H9 (cell line): ENCODE results near the gene HBG2. TPM values are rescaled to one million over a fixed set of nuclear protein-coding genes. Genes with fewer than 3 reads are reported as not detected.

Experiments used
- DNase-seq: peaks from one replicate; pipeline ENCODE4 v3.0.0-alpha.2; 2017
- H2AFZ ChIP-seq: one replicate; pipeline ENCODE4 v1.6.1; 2013; ENCODE audit warnings: mild to moderate bottlenecking, low read length, control low read depth, moderate library complexity
- H2AK5ac ChIP-seq: 2 replicates; pipeline ENCODE4 v1.6.1; 2013; ENCODE audit warnings: low read length, control low read depth, mixed read lengths; ENCODE audit not compliant: insufficient read length
- H2BK120ac ChIP-seq: one replicate; pipeline ENCODE4 v1.6.1; 2013; ENCODE audit warnings: low read depth, mild to moderate bottlenecking, low read length, control low read depth, inconsistent platforms; ENCODE audit not compliant: poor library complexity, severe bottlenecking
- H2BK12ac ChIP-seq: 2 replicates; pipeline ENCODE4 v1.6.1; 2013; ENCODE audit warnings: low read length, control low read depth, mixed read lengths, low read depth; ENCODE audit not compliant: insufficient read length
- H2BK15ac ChIP-seq: 2 replicates; pipeline ENCODE4 v1.6.1; 2013; ENCODE audit warnings: low read depth, low read length, control low read depth
- H2BK20ac ChIP-seq: one replicate; pipeline ENCODE4 v1.6.1; 2013; ENCODE audit warnings: low read depth, mild to moderate bottlenecking, low read length, control low read depth, inconsistent platforms; ENCODE audit not compliant: poor library complexity, severe bottlenecking
- H2BK5ac ChIP-seq: 2 replicates; pipeline ENCODE4 v1.6.1; 2013; ENCODE audit warnings: low read length, control low read depth, mixed read lengths; ENCODE audit not compliant: insufficient read length
- H3K14ac ChIP-seq: 2 replicates; pipeline ENCODE4 v1.6.1; 2013; ENCODE audit warnings: low read length, control low read depth; ENCODE audit not compliant: insufficient read depth
- H3K18ac ChIP-seq: 2 replicates; pipeline ENCODE4 v1.6.1; 2013; ENCODE audit warnings: low read depth, mild to moderate bottlenecking, mixed read lengths, low read length, control low read depth; ENCODE audit not compliant: insufficient read length
- H3K23ac ChIP-seq: 2 replicates; pipeline ENCODE4 v1.6.1; 2013; ENCODE audit warnings: low read length, control low read depth, mixed read lengths, low read depth; ENCODE audit not compliant: insufficient read length
- H3K23me2 ChIP-seq: 2 replicates; pipeline ENCODE4 v1.6.1; 2013; ENCODE audit warnings: low read depth, mild to moderate bottlenecking, mixed read lengths, low read length, control low read depth; ENCODE audit not compliant: insufficient read length, poor library complexity, severe bottlenecking
- H3K27ac ChIP-seq: 2 replicates; pipeline ENCODE4 v1.5.1; 2013; ENCODE audit warnings: low read length, control low read depth, mixed read lengths, low read depth; ENCODE audit not compliant: insufficient read length
- H3K27me3 ChIP-seq: 2 replicates; pipeline ENCODE4 v1.6.1; 2013; ENCODE audit warnings: low read length, control low read depth, inconsistent platforms; ENCODE audit not compliant: insufficient read depth
- H3K4ac ChIP-seq: 2 replicates; pipeline ENCODE4 v1.6.1; 2013; ENCODE audit warnings: low read depth, mild to moderate bottlenecking, control low read depth, inconsistent platforms, low read length, moderate library complexity
- H3K4me1 ChIP-seq: 2 replicates; pipeline ENCODE4 v1.6.1; 2013; ENCODE audit warnings: low read length, control low read depth, inconsistent platforms; ENCODE audit not compliant: insufficient read depth
- H3K4me2 ChIP-seq: 2 replicates; pipeline ENCODE4 v1.6.1; 2013; ENCODE audit warnings: low read length, control low read depth, mixed read lengths; ENCODE audit not compliant: insufficient read length, insufficient read depth
- H3K56ac ChIP-seq: 2 replicates; pipeline ENCODE4 v1.6.1; 2013; ENCODE audit warnings: low read depth, mild to moderate bottlenecking, mixed read lengths, low read length, control low read depth; ENCODE audit not compliant: insufficient read length
- H3K79me1 ChIP-seq: 2 replicates; pipeline ENCODE4 v1.6.1; 2013; ENCODE audit warnings: low read depth, mild to moderate bottlenecking, moderate library complexity, low read length, control low read depth, inconsistent platforms; ENCODE audit not compliant: insufficient read depth, poor library complexity, severe bottlenecking
- H3K79me2 ChIP-seq: 2 replicates; pipeline ENCODE4 v1.6.1; 2013; ENCODE audit warnings: low read length, control low read depth, inconsistent platforms; ENCODE audit not compliant: insufficient read depth
- H3K9ac ChIP-seq: 2 replicates; pipeline ENCODE4 v1.6.1; 2013; ENCODE audit warnings: low read length, control low read depth, mixed read lengths; ENCODE audit not compliant: insufficient read length; ENCODE audit errors: extremely low read depth
- H3K9me3 ChIP-seq: one replicate; pipeline ENCODE4 v1.6.1; 2013; ENCODE audit warnings: low read depth, low read length, inconsistent platforms; ENCODE audit not compliant: control insufficient read depth
- H3T11ph ChIP-seq: one replicate; pipeline ENCODE4 v1.6.1; 2013; ENCODE audit warnings: mild to moderate bottlenecking, low read length, control low read depth, inconsistent platforms
- H4K20me1 ChIP-seq: one replicate; pipeline ENCODE4 v1.6.1; 2013; ENCODE audit not compliant: control insufficient read depth, insufficient read length, insufficient read depth
- H4K5ac ChIP-seq: 2 replicates; pipeline ENCODE4 v1.6.1; 2013; ENCODE audit warnings: low read depth, mild to moderate bottlenecking, mixed read lengths, low read length, control low read depth; ENCODE audit not compliant: insufficient read length
- H4K8ac ChIP-seq: replicated peaks from 2 replicates; pipeline ENCODE4 v1.6.1; 2013; ENCODE audit warnings: low read length, control low read depth, mixed read lengths, low read depth; ENCODE audit not compliant: insufficient read length
- H4K91ac ChIP-seq: 2 replicates; pipeline ENCODE4 v1.6.1; 2013; ENCODE audit warnings: low read depth, mild to moderate bottlenecking, moderate library complexity, mixed read lengths, low read length, control low read depth; ENCODE audit not compliant: insufficient read length
- H3K27ac Mint-ChIP-seq, 3 experiments: 2 replicates in 2 of 3; 3 replicates in 1 of 3; pipeline ENCODE4 v1.8.0; 2020 to 2021; ENCODE audit warnings: mixed read lengths in 3 of 3, mild to moderate bottlenecking in 1 of 3, moderate library complexity in 1 of 3
- H3K27me3 Mint-ChIP-seq: 2 replicates; pipeline ENCODE4 v1.8.0; 2021; ENCODE audit warnings: low read depth, mild to moderate bottlenecking, moderate library complexity, mixed read lengths
- H3K36me3 Mint-ChIP-seq, 3 experiments: 2 replicates in 2 of 3; 3 replicates in 1 of 3; pipeline ENCODE4 v1.8.0; 2020 to 2021; ENCODE audit warnings: low read depth in 3 of 3, mixed read lengths in 3 of 3; ENCODE audit not compliant: insufficient read depth in 1 of 3
- H3K4me1 Mint-ChIP-seq, 2 experiments: 2 replicates each; pipeline ENCODE4 v1.8.0; 2020; ENCODE audit warnings: mixed read lengths in 2 of 2
- H3K4me3 Mint-ChIP-seq, 2 experiments: 2 replicates in 1 of 2; 3 replicates in 1 of 2; pipeline ENCODE4 v1.8.0; 2020 to 2021; ENCODE audit warnings: mild to moderate bottlenecking in 2 of 2, mixed read lengths in 2 of 2, moderate library complexity in 1 of 2
- H3K9me3 Mint-ChIP-seq, 2 experiments: 2 replicates in 1 of 2; 3 replicates in 1 of 2; pipeline ENCODE4 v1.8.0; 2020; ENCODE audit warnings: mild to moderate bottlenecking in 2 of 2, mixed read lengths in 2 of 2, moderate library complexity in 1 of 2
- CTCF ChIP-seq: fragments of 200-600 bp; sonication (generic); conservative IDR thresholded peaks from 3 replicates; pipeline ENCODE4 v1.8.0; 2021; ENCODE audit warnings: antibody characterized with exemption, mild to moderate bottlenecking
- WGBS: extraction: QIAGEN DNeasy Blood & Tissue Kit; methylation state at CpG from one replicate; pipeline ENCODE4 v1.1.7; 2013; ENCODE audit warnings: missing lambda C conversion rate, low lambda C conversion rate, mixed read lengths; ENCODE audit not compliant: insufficient read length; ENCODE audit errors: extremely low coverage; 5-methylcytosine and 5-hydroxymethylcytosine counted together
- total RNA-seq: library from RNA; stranded (reverse); gene quantifications from 2 replicates; pipeline ENCODE4 v1.2.1, GENCODE V29; 2021

The HBG2 gene
- total RNA-seq, 1 experiment from 2014 or later, result not detected

- Histone ChIP-seq H4K8ac (no peak overlapping the region), H2BK20ac (no peak overlapping the region), H3T11ph (no peak overlapping the region), H3K79me1 (no peaks in the 10 kb centered on the region), H3K27ac (no peak overlapping the region), H3K27me3 (no peaks in the 10 kb centered on the region), H3K23me2 (no peaks in the 10 kb centered on the region), H4K91ac (no peak overlapping the region), H2BK15ac (no peak overlapping the region), H4K20me1 (no peaks in the 10 kb centered on the region), H2AFZ (no peak overlapping the region), H3K4me1 (no peaks in the 10 kb centered on the region), H3K9me3 (no peaks in the 10 kb centered on the region), H4K5ac (no peak overlapping the region), H3K79me2 (no peaks in the 10 kb centered on the region), H2AK5ac (no peak overlapping the region), H3K23ac (no peak overlapping the region), H3K18ac (no peak overlapping the region), H3K4ac (no peak overlapping the region), H3K14ac (no peak overlapping the region), H2BK12ac (no peak overlapping the region), H3K56ac (no peak overlapping the region), H2BK120ac (no peak overlapping the region), H3K4me2 (no peak overlapping the region), H3K9ac (no peak overlapping the region), H2BK5ac (no peak overlapping the region)
- Mint-ChIP-seq H3K4me1 (peaks cover 5 to 7% of the 10 kb centered on the region in 2 experiments), H3K4me3 (no peak overlapping the region), H3K9me3 (no peaks in the 10 kb centered on the region), H3K36me3 (no peaks in the 10 kb centered on the region), H3K27me3 (no peaks in the 10 kb centered on the region), H3K27ac (peak overlapping the region in 1 of 3 experiments; percentile 87; a peak in 1 of 7 replicates)
- DNase-seq, result no peak
- WGBS, result no CpG with 5 or more reads among the region's 5 CpGs
- no peak for TF ChIP-seq CTCF
Observed at GRCh38 chr11:5274395-5274794, 19.8 kb upstream of the HBG2 start.
